Measurements from ENCODE around the gene PDE8A. TPM values are rescaled to one million over a fixed set of nuclear protein-coding genes. Genes with fewer than 3 reads are reported as not detected.
"Not testable (repeated sequence)": the region's sequence is repeated elsewhere in the genome, so short reads cannot be mapped to it uniquely, and the experiment has no call there.

PDE8A gene
- polyA plus RNA-seq, 3 donors: 34.5 to 40.6 (median 40.4) TPM

- no peak for DNase-seq (ENCODE audit: low read depth in 3 of 3, low spot score in 2 of 3)
These were observed 175.7 kb downstream of the PDE8A start for GRCh38 chr15:85157344-85157743.

- DNase-seq (ENCODE audit: low read depth in 3 of 3, low spot score in 2 of 3): no peak
These were observed 180.6 kb downstream of the PDE8A start for GRCh38 chr15:85162237-85162636.

GRCh38 chr15:85164841-85165466 lies 183.3 kb downstream of the PDE8A start:
- no peak for DNase-seq (ENCODE audit: low read depth in 3 of 3, low spot score in 2 of 3)

- DNase-seq (ENCODE audit: low read depth in 3 of 3, low spot score in 2 of 3): no peak
These were observed 185.9 kb downstream of the PDE8A start for GRCh38 chr15:85167568-85167967.

- DNase-seq (ENCODE audit: low read depth in 3 of 3, low spot score in 2 of 3): peak in 1 of 3 donors; percentile 23
These were observed 187.1 kb downstream of the PDE8A start for GRCh38 chr15:85168642-85169173.

- DNase-seq (ENCODE audit: low read depth in 3 of 3, low spot score in 2 of 3): no peak
These were observed 190.1 kb downstream of the PDE8A start for GRCh38 chr15:85171736-85172135.

- no peak for DNase-seq (ENCODE audit: low read depth in 3 of 3, low spot score in 2 of 3)
These were observed 191.3 kb downstream of the PDE8A start for GRCh38 chr15:85172846-85173490.

- DNase-seq (ENCODE audit: low read depth in 3 of 3, low spot score in 2 of 3): not testable (repeated sequence)
These were observed 192.0 kb downstream of the PDE8A start for GRCh38 chr15:85173630-85174029.

GRCh38 chr15:85174521-85174920 lies 192.9 kb downstream of the PDE8A start:
- DNase-seq (ENCODE audit: low read depth in 3 of 3, low spot score in 2 of 3): no peak

GRCh38 chr15:85177042-85177515 lies 195.4 kb downstream of the PDE8A start:
- peak in 1 of 3 donors; percentile 9 for DNase-seq (ENCODE audit: low read depth in 3 of 3, low spot score in 2 of 3)

GRCh38 chr15:85178308-85178707 lies 196.7 kb downstream of the PDE8A start:
- DNase-seq (ENCODE audit: low read depth in 3 of 3, low spot score in 2 of 3): peak in 2 of 3 donors; percentile 10 to 40

GRCh38 chr15:85179700-85180099 lies 198.0 kb downstream of the PDE8A start:
- no peak for DNase-seq (ENCODE audit: low read depth in 3 of 3, low spot score in 2 of 3)

- not testable (repeated sequence) for DNase-seq (ENCODE audit: low read depth in 3 of 3, low spot score in 2 of 3)
These were observed 203.7 kb downstream of the PDE8A start for GRCh38 chr15:85185350-85185749.

- DNase-seq (ENCODE audit: low read depth in 3 of 3, low spot score in 2 of 3): not testable (repeated sequence)
These were observed 206.5 kb downstream of the PDE8A start for GRCh38 chr15:85188171-85188577.

Other genes starting within 250 kb of the PDE8A start
- gene ZNF592, start 233.3 kb upstream of the PDE8A start, polyA plus RNA-seq (ENCODE audit: insufficient read length in 3 of 3): 10 to 100 TPM; 26.8 to 28.4 (median 27.8) TPM
- 10 to 100 TPM; 12.5 to 15.9 (median 13.5) TPM for gene ALPK3, start 164.5 kb upstream of the PDE8A start, polyA plus RNA-seq (ENCODE audit: insufficient read length in 3 of 3)
- gene SLC28A1, start 97.2 kb upstream of the PDE8A start, polyA plus RNA-seq (ENCODE audit: insufficient read length in 3 of 3): 1 to 10 TPM; 4.7 to 7.4 (median 5.3) TPM